ENCODE measurements around the gene COPB1. TPM values are rescaled to one million over a fixed set of nuclear protein-coding genes. Genes with fewer than 3 reads are reported as not detected.

COPB1 gene
- total and polyA plus RNA-seq, 2 of the 8 experiments (the other 6 are each of a cell fraction or from before 2014, with no cell fraction given) = 28.7 to 72.1 TPM

GRCh38 chr11:14529321-14529720 lies 29.7 kb upstream of the COPB1 start (continued):
- TF ChIP-seq SIN3A (conservative IDR thresholded peaks at IDR 0.05 in 1 of 2, IDR thresholded peaks at IDR 0.05 in 1 of 2; ENCODE audit: low read depth in 1 of 2, low read length in 2 of 2) (no peak), MAFK (IDR thresholded peaks at IDR 0.05; ENCODE audit: low read depth, low read length) (no peak), CTBP2 (IDR thresholded peaks at IDR 0.05; ENCODE audit: borderline replicate concordance, insufficient read depth, insufficient read length, low read length) (no peak), KDM4A (IDR thresholded peaks at IDR 0.05; ENCODE audit: low read depth, low read length, severe bottlenecking) (no peak), SAP30 (IDR thresholded peaks at IDR 0.05; ENCODE audit: insufficient read depth, insufficient replicate concordance, low read length) (no peak), TCF12 (IDR thresholded peaks at IDR 0.05; ENCODE audit: low read depth, low read length) (no peak), RAD21 (IDR thresholded peaks at IDR 0.05 in 1 of 2, conservative IDR thresholded peaks at IDR 0.05 in 1 of 2; ENCODE audit: low read depth in 2 of 2, low read length in 2 of 2) (no peak)

Measured in H1 (cell line).